Hepatocyte (in vitro differentiated cells): ENCODE measurements around the gene DPYSL3.

Source experiments
- CTCF ChIP-seq: fragments of 200-600 bp; sonication (generic); IDR thresholded peaks from 2 replicates; pipeline ENCODE4 v1.5.1; 2016; ENCODE audit warnings: antibody characterized with exemption, mild to moderate bottlenecking; ENCODE audit not compliant: poor library complexity
- EZH2phosphoT487 ChIP-seq: fragments of 200-600 bp; sonication (generic); IDR thresholded peaks from one replicate; pipeline ENCODE4 v1.6.1; 2018; ENCODE audit warnings: antibody characterized with exemption, mild to moderate bottlenecking, low read depth, moderate library complexity; ENCODE audit not compliant: unreplicated experiment, severe bottlenecking

GRCh38 chr5:147523069-147523468 is 13.2 kb upstream of the DPYSL3 start:
- no peak for TF ChIP-seq CTCF
- TF ChIP-seq EZH2phosphoT487: no peak
